ENCODE results near the gene SCAF11.

DNA sequence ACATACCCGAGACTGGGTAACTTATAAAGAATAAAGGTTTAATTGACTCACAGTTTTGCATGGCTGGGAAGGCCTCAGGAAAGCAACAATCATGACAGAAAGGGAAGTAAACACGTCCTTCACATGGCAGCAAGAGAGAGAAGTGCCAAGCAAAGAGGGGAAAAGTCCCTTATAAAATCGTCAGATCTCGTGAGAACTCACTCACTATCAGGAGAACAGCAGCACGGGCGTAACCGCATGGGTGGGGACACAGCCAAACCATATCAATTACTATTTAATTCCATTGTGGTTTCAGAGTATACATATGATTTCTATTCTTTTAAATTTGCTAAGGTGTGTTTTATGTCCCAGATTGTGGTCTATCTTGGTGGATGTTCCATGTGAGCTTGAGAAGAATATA lies 117.9 kb downstream of the SCAF11 start:
- TF ChIP-seq, protein P1, sequence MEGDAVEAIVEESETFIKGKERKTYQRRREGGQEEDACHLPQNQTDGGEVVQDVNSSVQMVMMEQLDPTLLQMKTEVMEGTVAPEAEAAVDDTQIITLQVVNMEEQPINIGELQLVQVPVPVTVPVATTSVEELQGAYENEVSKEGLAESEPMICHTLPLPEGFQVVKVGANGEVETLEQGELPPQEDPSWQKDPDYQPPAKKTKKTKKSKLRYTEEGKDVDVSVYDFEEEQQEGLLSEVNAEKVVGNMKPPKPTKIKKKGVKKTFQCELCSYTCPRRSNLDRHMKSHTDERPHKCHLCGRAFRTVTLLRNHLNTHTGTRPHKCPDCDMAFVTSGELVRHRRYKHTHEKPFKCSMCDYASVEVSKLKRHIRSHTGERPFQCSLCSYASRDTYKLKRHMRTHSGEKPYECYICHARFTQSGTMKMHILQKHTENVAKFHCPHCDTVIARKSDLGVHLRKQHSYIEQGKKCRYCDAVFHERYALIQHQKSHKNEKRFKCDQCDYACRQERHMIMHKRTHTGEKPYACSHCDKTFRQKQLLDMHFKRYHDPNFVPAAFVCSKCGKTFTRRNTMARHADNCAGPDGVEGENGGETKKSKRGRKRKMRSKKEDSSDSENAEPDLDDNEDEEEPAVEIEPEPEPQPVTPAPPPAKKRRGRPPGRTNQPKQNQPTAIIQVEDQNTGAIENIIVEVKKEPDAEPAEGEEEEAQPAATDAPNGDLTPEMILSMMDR (IDR thresholded peaks at IDR 0.05; ENCODE audit: insufficient read depth, low read length, poor library complexity, severe bottlenecking), result no peak
- no peak for TF ChIP-seq EZH2phosphoT487 (conservative IDR thresholded peaks at IDR 0.05; ENCODE audit: low read length)

All from SU-DHL-6 (cell line).